NCI-H524 treated with DMSO at 0.1 percent for 48 hours (cell line): ENCODE results near the gene TMEM150C.
"Not testable (repeated sequence)": the region's sequence is repeated elsewhere in the genome, so short reads cannot be mapped to it uniquely, and the experiment has no call there.

Experiments
- DNase-seq: peaks from one replicate; lab custom pipeline; 2025; lab: John Stamatoyannopoulos, UW

Gene TMEM150C

GRCh38 chr4:82569076-82569475 is 7.3 kb upstream of the TMEM150C start:
- no peak for DNase-seq

- DNase-seq, result no peak
Observed at GRCh38 chr4:82567444-82567843, 5.7 kb upstream of the TMEM150C start.

GRCh38 chr4:82562564-82562854 is 721 bp upstream of the TMEM150C start:
- no peak for DNase-seq

- DNase-seq, result no peak
Observed at GRCh38 chr4:82560853-82561785, 669 bp downstream of the TMEM150C start.

GRCh38 chr4:82559735-82560120 is 2.1 kb downstream of the TMEM150C start:
- DNase-seq, result no peak

- not testable (repeated sequence) for DNase-seq
Observed at GRCh38 chr4:82559090-82559734, 2.6 kb downstream of the TMEM150C start.

- no peak for DNase-seq
Observed at GRCh38 chr4:82555276-82555675, 6.5 kb downstream of the TMEM150C start.

- DNase-seq, result no peak
Observed at GRCh38 chr4:82553020-82553419, 8.8 kb downstream of the TMEM150C start.

- no peak for DNase-seq
Observed at GRCh38 chr4:82551734-82552133, 10.1 kb downstream of the TMEM150C start.

GRCh38 chr4:82547850-82548249 is 13.9 kb downstream of the TMEM150C start:
- not testable (repeated sequence) for DNase-seq

- DNase-seq, result no peak
Observed at GRCh38 chr4:82543131-82543530, 18.7 kb downstream of the TMEM150C start.

- no peak for DNase-seq
Observed at GRCh38 chr4:82542642-82543041, 19.1 kb downstream of the TMEM150C start.

- no peak for DNase-seq
Observed at GRCh38 chr4:82529322-82529721, 32.5 kb downstream of the TMEM150C start.

GRCh38 chr4:82528868-82529267 is 32.9 kb downstream of the TMEM150C start:
- DNase-seq, result no peak

GRCh38 chr4:82528074-82528473 is 33.7 kb downstream of the TMEM150C start:
- no peak for DNase-seq

- no peak for DNase-seq
Observed at GRCh38 chr4:82525307-82525911, 36.4 kb downstream of the TMEM150C start.

- DNase-seq, result no peak
Observed at GRCh38 chr4:82524570-82525152, 37.1 kb downstream of the TMEM150C start.

GRCh38 chr4:82523179-82523578 is 38.6 kb downstream of the TMEM150C start:
- DNase-seq, result no peak

GRCh38 chr4:82522472-82522871 is 39.3 kb downstream of the TMEM150C start:
- DNase-seq, result no peak

GRCh38 chr4:82521283-82521682 is 40.5 kb downstream of the TMEM150C start:
- DNase-seq, result no peak

GRCh38 chr4:82519776-82520175 is 42.0 kb downstream of the TMEM150C start:
- no peak for DNase-seq

GRCh38 chr4:82519072-82519471 is 42.7 kb downstream of the TMEM150C start:
- no peak for DNase-seq

GRCh38 chr4:82517043-82517442 is 44.7 kb downstream of the TMEM150C start:
- no peak for DNase-seq
